PC-9 (cell line): ENCODE data around the gene PPM1E.

ENCODE experiments used
- CTCF ChIP-seq: fragments of 200-600 bp; sonication (generic); conservative IDR thresholded peaks from 2 replicates; pipeline ENCODE4 v1.6.1; 2017; ENCODE audit warnings: mixed run types, antibody characterized with exemption, mild to moderate bottlenecking, moderate library complexity
- EZH2 ChIP-seq: fragments of 200-600 bp; sonication (generic); IDR thresholded peaks from 2 replicates; pipeline ENCODE4 v1.8.0; 2017; ENCODE audit warnings: antibody characterized with exemption, low read depth

GRCh38 chr17:58999500-58999899 is 243.8 kb downstream of the PPM1E start:
- no peak for TF ChIP-seq CTCF
- no peak for TF ChIP-seq EZH2
